Measurements from ENCODE around the gene MATN3.
A peak's percentile ranks its signal among the peaks of the same experiment; 100 is the strongest.

- TF ChIP-seq POLR2A (IDR thresholded peaks at IDR 0.05) = peak; percentile 65 to 91 (median 90)
- TF ChIP-seq CTCF (IDR thresholded peaks at IDR 0.05) = peak in 5 of 7 experiments; percentile 11 to 53 (median 47)
Measured at GRCh38 chr2:20051532-20052228, 39.2 kb upstream of the MATN3 start, which contains the start of gene LAPTM4A.
